OCI-LY7 (cell line): ENCODE measurements around the gene GPC1. TPM values are rescaled to one million over a fixed set of nuclear protein-coding genes. Genes with fewer than 3 reads are reported as not detected.

ENCODE experiments used
- BruUV-seq: library from RNA; stranded (reverse); fragments of 400-500 nt; replicated peaks from 2 replicates; lab custom pipeline; 2021; lab: Mats Ljungman, UMichigan
- CTCF ChIA-PET: fragments of 300-600 bp; sonication (Branson Sonifier 250); formaldehyde crosslinking; loops from one replicate; lab custom pipeline; 2022; ENCODE audit warnings: antibody characterized with exemption; ENCODE audit not compliant: unreplicated experiment; lab: Charles Lee
- POLR2A ChIA-PET: fragments of 300-600 bp; sonication (Branson Sonifier 250); formaldehyde crosslinking; loops from one replicate; lab custom pipeline; 2022; ENCODE audit warnings: antibody characterized with exemption; lab: Charles Lee
- DNase-seq: peaks from one replicate; pipeline ENCODE4 v3.0.0-alpha.2; 2015; ENCODE audit warnings: low spot score
- H2AFZ ChIP-seq: fragments of 200-600 bp; sonication (generic), shearing (Covaris generic); 2 replicates; pipeline ENCODE4 v1.6.1; 2014; ENCODE audit warnings: mild to moderate bottlenecking, antibody characterized with exemption, low read length, moderate library complexity
- H3K27ac ChIP-seq: fragments of 200-600 bp; sonication (generic); 2 replicates; pipeline ENCODE4 v1.5.1; 2014; ENCODE audit warnings: mixed run types, low read depth, mild to moderate bottlenecking, moderate library complexity, low read length, inconsistent platforms; ENCODE audit not compliant: poor library complexity, severe bottlenecking
- H3K36me3 ChIP-seq: fragments of 200-600 bp; sonication (generic); 2 replicates; pipeline ENCODE4 v1.6.1; 2014; ENCODE audit warnings: mild to moderate bottlenecking, antibody characterized with exemption, low read length, moderate library complexity, mixed read lengths; ENCODE audit not compliant: insufficient read depth
- H3K4me1 ChIP-seq: fragments of 200-600 bp; sonication (generic); 2 replicates; pipeline ENCODE4 v1.5.1; 2014; ENCODE audit warnings: mild to moderate bottlenecking, low read length; ENCODE audit not compliant: insufficient read depth, poor library complexity, severe bottlenecking
- H3K4me2 ChIP-seq: fragments of 200-600 bp; sonication (generic); 2 replicates; pipeline ENCODE4 v1.6.1; 2014; ENCODE audit warnings: mild to moderate bottlenecking, low read length
- H3K4me3 ChIP-seq: fragments of 200-600 bp; sonication (generic); 2 replicates; pipeline ENCODE4 v1.5.1; 2014; ENCODE audit warnings: mild to moderate bottlenecking, low read depth, low read length; ENCODE audit not compliant: poor library complexity, severe bottlenecking
- H3K79me2 ChIP-seq: fragments of 200-600 bp; sonication (generic); 2 replicates; pipeline ENCODE4 v1.6.1; 2016; ENCODE audit warnings: low read depth, mild to moderate bottlenecking, low read length, moderate library complexity, mixed read lengths; ENCODE audit not compliant: insufficient read depth
- H3K9me2 ChIP-seq: fragments of 200-600 bp; sonication (generic); 2 replicates; pipeline ENCODE4 v1.6.1; 2016; ENCODE audit warnings: mild to moderate bottlenecking, low read length, mixed read lengths; ENCODE audit not compliant: insufficient read depth
- H3K9me3 ChIP-seq: fragments of 200-600 bp; sonication (generic); 2 replicates; pipeline ENCODE4 v1.6.1; 2014; ENCODE audit warnings: mild to moderate bottlenecking, mixed run types, low read length, mixed read lengths
- H4K20me1 ChIP-seq: fragments of 200-600 bp; sonication (generic); 2 replicates; pipeline ENCODE4 v1.6.1; 2014; ENCODE audit warnings: mild to moderate bottlenecking, antibody characterized with exemption, low read length, moderate library complexity, mixed read lengths; ENCODE audit not compliant: insufficient read depth
- EZH2phosphoT487 ChIP-seq: fragments of 200-600 bp; sonication (generic); IDR thresholded peaks from 2 replicates; pipeline ENCODE4 v1.6.1; 2018; ENCODE audit warnings: low read depth, borderline replicate concordance, mild to moderate bottlenecking, mixed run types, antibody characterized with exemption, low read length, moderate library complexity, mixed read lengths
- intact Hi-C: fragments of 100-400 bp; cut with micrococcal nuclease; formaldehyde crosslinking; loops from one replicate; pipeline ENCODE4 v1.10.0; 2022; ENCODE audit not compliant: unreplicated experiment
- total RNA-seq, 2 experiments: library from RNA; depleted of rRNA in 1 of 2; stranded (reverse); fragments of >200 nt in 1 of 2; shearing (Covaris generic) in 1 of 2; gene quantifications; 2 replicates each; pipeline ENCODE4 v1.2.3, GENCODE V29; 2014 to 2022
- TF ChIP-seq, protein P1 (sequence below): fragments of 200-600 bp; sonication (generic); conservative IDR thresholded peaks from 2 replicates; pipeline ENCODE4 v1.5.1; 2014; ENCODE audit warnings: mild to moderate bottlenecking, antibody characterized with exemption, low read length, moderate library complexity, mixed read lengths

GPC1 gene
- total RNA-seq, 2 experiments from 2014 or later: 2.4 to 4.0 TPM

DNA sequence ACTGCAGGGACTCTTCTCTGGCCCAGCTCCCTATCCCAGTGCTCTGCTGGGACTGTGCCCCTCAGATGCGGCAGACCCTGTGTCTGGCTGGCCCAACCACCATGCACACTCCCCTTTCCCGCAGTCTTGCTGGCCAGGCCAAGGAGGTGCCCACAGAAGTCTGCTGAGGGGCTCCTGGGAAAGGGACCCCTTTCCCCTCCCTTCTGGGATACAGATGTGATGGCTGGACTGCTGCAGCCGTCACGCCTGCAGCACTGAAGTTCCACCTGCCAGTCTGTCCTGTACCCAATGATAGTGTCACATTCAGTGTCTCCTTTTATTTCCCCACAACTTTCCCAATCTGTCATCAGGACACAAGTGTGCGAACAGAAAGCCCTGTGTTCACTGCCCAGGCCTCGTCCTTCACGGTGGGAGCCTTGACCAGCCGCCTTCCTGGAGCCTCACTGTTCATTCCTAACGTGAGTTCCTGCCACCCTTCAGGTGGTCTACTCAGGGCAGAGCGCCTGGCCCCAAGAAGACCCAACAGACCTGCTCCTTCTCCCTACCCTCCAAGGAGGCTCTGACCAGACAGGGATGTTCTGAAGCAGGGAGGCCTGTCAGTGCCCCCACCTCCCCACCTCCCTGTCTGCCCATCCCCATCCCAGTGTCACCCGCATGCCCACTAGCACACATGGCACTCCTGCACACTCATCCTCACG, 75.2 kb downstream of the GPC1 start:
- Histone ChIP-seq H3K9me3 (no peaks in the 10 kb centered on the region), H3K36me3 (peaks cover 34% of the 10 kb centered on the region), H3K4me3 (no peak overlapping the region), H3K79me2 (no peaks in the 10 kb centered on the region), H3K27ac (no peak overlapping the region), H3K9me2 (no peaks in the 10 kb centered on the region), H3K4me1 (peaks cover 4% of the 10 kb centered on the region), H3K4me2 (no peak overlapping the region), H2AFZ (no peak overlapping the region), H4K20me1 (no peaks in the 10 kb centered on the region)
- no peak for DNase-seq
- POLR2A ChIA-PET: no interaction called here
- CTCF ChIA-PET: no interaction called here
- intact Hi-C loops: no loop called here
- no TSS peak for BruUV-seq
- TF ChIP-seq, protein P1, sequence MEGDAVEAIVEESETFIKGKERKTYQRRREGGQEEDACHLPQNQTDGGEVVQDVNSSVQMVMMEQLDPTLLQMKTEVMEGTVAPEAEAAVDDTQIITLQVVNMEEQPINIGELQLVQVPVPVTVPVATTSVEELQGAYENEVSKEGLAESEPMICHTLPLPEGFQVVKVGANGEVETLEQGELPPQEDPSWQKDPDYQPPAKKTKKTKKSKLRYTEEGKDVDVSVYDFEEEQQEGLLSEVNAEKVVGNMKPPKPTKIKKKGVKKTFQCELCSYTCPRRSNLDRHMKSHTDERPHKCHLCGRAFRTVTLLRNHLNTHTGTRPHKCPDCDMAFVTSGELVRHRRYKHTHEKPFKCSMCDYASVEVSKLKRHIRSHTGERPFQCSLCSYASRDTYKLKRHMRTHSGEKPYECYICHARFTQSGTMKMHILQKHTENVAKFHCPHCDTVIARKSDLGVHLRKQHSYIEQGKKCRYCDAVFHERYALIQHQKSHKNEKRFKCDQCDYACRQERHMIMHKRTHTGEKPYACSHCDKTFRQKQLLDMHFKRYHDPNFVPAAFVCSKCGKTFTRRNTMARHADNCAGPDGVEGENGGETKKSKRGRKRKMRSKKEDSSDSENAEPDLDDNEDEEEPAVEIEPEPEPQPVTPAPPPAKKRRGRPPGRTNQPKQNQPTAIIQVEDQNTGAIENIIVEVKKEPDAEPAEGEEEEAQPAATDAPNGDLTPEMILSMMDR: no peak
- no peak for TF ChIP-seq EZH2phosphoT487

DNA sequence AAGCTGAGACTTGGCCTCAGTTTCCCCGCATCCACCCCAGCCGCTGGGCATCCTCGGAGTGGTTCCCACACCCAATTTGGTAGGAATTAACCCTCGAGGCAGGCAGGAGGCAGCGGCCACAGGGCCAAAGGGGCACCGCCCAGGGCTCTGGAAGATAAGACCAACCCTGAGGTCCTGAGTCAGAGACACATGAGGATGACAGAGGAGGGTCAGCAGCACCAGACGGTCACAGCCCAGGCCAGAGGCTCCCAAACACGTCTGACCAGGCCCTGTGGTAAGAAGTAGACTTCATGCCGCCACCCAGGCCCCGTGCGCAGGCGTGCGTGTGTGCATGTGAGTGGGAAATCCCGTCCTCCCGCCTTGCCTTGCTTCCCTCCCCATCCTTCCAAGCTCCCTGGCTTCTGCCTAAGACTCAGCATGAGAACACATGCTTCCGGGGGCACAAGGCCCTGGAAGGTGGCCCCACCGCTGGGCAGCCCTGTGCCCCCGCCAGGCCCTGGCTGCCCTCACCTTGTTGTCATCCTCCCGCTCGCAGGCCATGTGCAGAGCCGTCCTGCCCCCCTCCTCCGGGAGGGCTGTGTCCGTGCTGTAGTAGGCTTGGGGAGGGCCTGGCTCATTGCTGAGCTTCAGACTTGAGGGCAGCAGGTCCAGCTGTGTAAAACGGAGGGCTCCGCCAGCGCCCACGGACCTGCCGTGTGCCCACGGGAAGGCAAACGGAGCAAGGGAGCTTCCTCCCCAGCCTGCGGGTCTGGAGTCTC, 76.1 kb downstream of the GPC1 start:
- POLR2A ChIA-PET: no interaction called here
- intact Hi-C loops: no loop called here
- Histone ChIP-seq H3K27ac (no peak overlapping the region), H3K9me2 (no peaks in the 10 kb centered on the region), H3K4me2 (no peak overlapping the region), H4K20me1 (no peaks in the 10 kb centered on the region), H3K4me1 (peaks cover 4% of the 10 kb centered on the region), H3K9me3 (no peaks in the 10 kb centered on the region), H3K79me2 (no peaks in the 10 kb centered on the region), H3K4me3 (no peak overlapping the region), H2AFZ (no peak overlapping the region), H3K36me3 (peaks cover 34% of the 10 kb centered on the region)
- no peak for DNase-seq
- TF ChIP-seq EZH2phosphoT487: no peak
- TF ChIP-seq, protein P1: no peak
- CTCF ChIA-PET: no interaction called here
- no TSS peak for BruUV-seq

DNA sequence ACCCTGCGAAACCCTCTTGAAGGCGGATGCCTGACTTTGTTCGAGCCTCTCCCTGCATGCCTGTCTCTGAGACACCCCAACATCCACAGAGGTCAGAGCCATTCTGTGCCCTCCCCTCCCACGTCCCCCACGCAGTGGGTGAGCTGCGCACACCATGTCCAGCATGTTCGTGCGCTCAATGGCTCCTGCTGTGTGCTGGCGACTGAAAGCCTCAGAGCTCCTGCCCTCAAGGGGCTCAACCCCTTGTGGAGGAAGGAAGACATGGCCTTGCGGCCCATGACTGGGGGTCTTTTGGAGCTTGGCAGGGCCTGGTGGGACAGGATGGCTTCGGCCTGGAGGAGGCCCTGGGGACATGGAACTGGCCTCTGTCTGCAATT, 76.6 kb downstream of the GPC1 start:
- no TSS peak for BruUV-seq
- H3K4me2 ChIP-seq: no peak overlapping the region
- no peaks in the 10 kb centered on the region for H3K79me2 ChIP-seq
- H3K4me3 ChIP-seq: no peak overlapping the region
- POLR2A ChIA-PET: no interaction called here
- H4K20me1 ChIP-seq: no peaks in the 10 kb centered on the region
- H3K4me1 ChIP-seq: peaks cover 4% of the 10 kb centered on the region
- no peaks in the 10 kb centered on the region for H3K9me3 ChIP-seq
- H3K9me2 ChIP-seq: no peaks in the 10 kb centered on the region
- TF ChIP-seq, protein P1: no peak
- TF ChIP-seq EZH2phosphoT487: no peak
- CTCF ChIA-PET: no interaction called here
- H3K27ac ChIP-seq: no peak overlapping the region
- no peak overlapping the region for H2AFZ ChIP-seq
- intact Hi-C loops: no loop called here
- H3K36me3 ChIP-seq: peaks cover 39% of the 10 kb centered on the region
- no peak for DNase-seq
